OCI-LY1 (cell line): ENCODE results near the gene CLIP2.
"Not testable (repeated sequence)": the region's sequence is repeated elsewhere in the genome, so short reads cannot be mapped to it uniquely, and the experiment has no call there.

Experiments used
- H2AFZ ChIP-seq: fragments of 200-600 bp; sonication (generic), shearing (Covaris generic); 2 replicates; pipeline ENCODE4 v1.6.0; 2014; ENCODE audit warnings: antibody characterized with exemption, mild to moderate bottlenecking, low read length
- H3F3A ChIP-seq: fragments of 200-600 bp; sonication (generic), shearing (Covaris generic); 2 replicates; pipeline ENCODE4 v1.6.0; 2014; ENCODE audit warnings: mild to moderate bottlenecking, antibody characterized with exemption, low read length, moderate library complexity; ENCODE audit not compliant: insufficient read depth
- H3K27ac ChIP-seq: fragments of 200-600 bp; sonication (generic); 2 replicates; pipeline ENCODE4 v1.5.1; 2014; ENCODE audit warnings: low read length, mixed run types, mild to moderate bottlenecking, low read depth; ENCODE audit not compliant: poor library complexity, severe bottlenecking
- H3K27me3 ChIP-seq: fragments of 200-600 bp; sonication (generic); 2 replicates; pipeline ENCODE4 v1.6.0; 2014; ENCODE audit warnings: antibody characterized with exemption, mild to moderate bottlenecking, low read length, moderate library complexity; ENCODE audit not compliant: insufficient read depth
- H3K36me3 ChIP-seq: fragments of 200-600 bp; sonication (generic); 2 replicates; pipeline ENCODE4 v1.6.1; 2014; ENCODE audit warnings: mild to moderate bottlenecking, antibody characterized with exemption, low read length, moderate library complexity, mixed read lengths; ENCODE audit not compliant: insufficient read depth
- H3K4me1 ChIP-seq: fragments of 200-600 bp; sonication (generic); 2 replicates; pipeline ENCODE4 v1.5.1; 2014; ENCODE audit warnings: mild to moderate bottlenecking, low read length, moderate library complexity; ENCODE audit not compliant: insufficient read depth, severe bottlenecking
- H3K4me2 ChIP-seq: fragments of 200-600 bp; sonication (generic), shearing (Covaris generic); 2 replicates; pipeline ENCODE4 v1.6.1; 2014; ENCODE audit warnings: low read length
- H3K4me3 ChIP-seq: fragments of 200-600 bp; sonication (generic); 2 replicates; pipeline ENCODE4 v1.5.1; 2014; ENCODE audit warnings: low read length, low read depth, mild to moderate bottlenecking, mixed read lengths; ENCODE audit not compliant: poor library complexity, severe bottlenecking
- H3K79me2 ChIP-seq: fragments of 200-600 bp; shearing (Covaris generic); 2 replicates; pipeline ENCODE4 v1.6.1; 2016; ENCODE audit warnings: mixed run types, low read length, mixed read lengths; ENCODE audit not compliant: insufficient read depth
- H3K9ac ChIP-seq: fragments of 200-600 bp; sonication (generic), shearing (Covaris generic); 2 replicates; pipeline ENCODE4 v1.6.1; 2014; ENCODE audit warnings: mild to moderate bottlenecking, low read length, mixed read lengths
- H3K9me2 ChIP-seq: fragments of 200-600 bp; sonication (generic), shearing (Covaris generic); 2 replicates; pipeline ENCODE4 v1.6.1; 2014; ENCODE audit warnings: low read depth, mild to moderate bottlenecking, low read length, mixed read lengths
- H3K9me3 ChIP-seq: fragments of 200-600 bp; shearing (Covaris generic); 2 replicates; pipeline ENCODE4 v1.6.1; 2014; ENCODE audit warnings: low read length, mixed read lengths
- H4K20me1 ChIP-seq: fragments of 200-600 bp; sonication (generic), shearing (Covaris generic); 2 replicates; pipeline ENCODE4 v1.6.0; 2016; ENCODE audit warnings: mild to moderate bottlenecking, low read length; ENCODE audit not compliant: insufficient read depth
- EZH2 ChIP-seq: fragments of 200-600 bp; sonication (generic), shearing (Covaris generic); IDR thresholded peaks from 2 replicates; pipeline ENCODE4 v1.8.0; 2017; ENCODE audit warnings: borderline replicate concordance, mixed run types, mild to moderate bottlenecking, antibody characterized with exemption, low read length, moderate library complexity, mixed read lengths
- TF ChIP-seq, protein P1 (sequence below): fragments of 200-600 bp; sonication (generic), shearing (Covaris generic); IDR thresholded peaks from 2 replicates; pipeline ENCODE4 v1.5.1; 2017; ENCODE audit warnings: mild to moderate bottlenecking, antibody characterized with exemption, low read length, moderate library complexity, mixed read lengths

CLIP2 gene

DNA sequence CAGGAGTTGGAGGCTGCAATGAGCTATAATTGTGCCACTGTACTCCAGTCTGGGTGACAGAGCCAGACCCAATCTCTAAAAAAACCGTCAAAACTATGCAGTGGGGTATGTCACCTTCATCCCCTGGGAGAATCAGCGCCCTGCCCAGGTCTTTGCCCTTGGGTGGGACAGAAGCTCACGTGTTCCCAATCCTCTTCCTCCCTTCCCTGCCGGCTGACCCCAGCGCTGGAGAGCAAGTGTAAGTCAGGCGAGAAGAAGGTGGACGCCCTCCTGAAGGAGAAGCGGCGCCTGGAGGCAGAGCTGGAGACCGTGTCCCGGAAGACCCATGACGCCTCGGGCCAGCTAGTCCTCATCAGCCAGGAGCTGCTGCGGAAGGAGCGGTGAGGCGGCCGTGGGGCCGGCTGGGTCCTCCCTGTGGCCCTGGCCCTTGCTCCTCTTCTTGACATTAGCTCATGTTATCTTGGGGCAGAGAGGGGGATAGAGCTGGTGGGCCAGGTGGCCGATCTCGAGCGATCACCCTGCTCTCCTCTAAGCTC is 99.7 kb downstream of the CLIP2 start:
- Histone ChIP-seq H3K9ac (no peak overlapping the region), H3K9me2 (no peaks in the 10 kb centered on the region), H3K27me3 (no peaks in the 10 kb centered on the region), H3K4me3 (no peak overlapping the region), H3F3A (no peaks in the 10 kb centered on the region), H3K27ac (no peak overlapping the region), H3K4me1 (no peaks in the 10 kb centered on the region), H4K20me1 (no peaks in the 10 kb centered on the region), H2AFZ (no peak overlapping the region), H3K79me2 (no peaks in the 10 kb centered on the region), H3K36me3 (no peaks in the 10 kb centered on the region), H3K4me2 (no peak overlapping the region), H3K9me3 (no peaks in the 10 kb centered on the region)
- no peak for TF ChIP-seq EZH2
- TF ChIP-seq, protein P1, sequence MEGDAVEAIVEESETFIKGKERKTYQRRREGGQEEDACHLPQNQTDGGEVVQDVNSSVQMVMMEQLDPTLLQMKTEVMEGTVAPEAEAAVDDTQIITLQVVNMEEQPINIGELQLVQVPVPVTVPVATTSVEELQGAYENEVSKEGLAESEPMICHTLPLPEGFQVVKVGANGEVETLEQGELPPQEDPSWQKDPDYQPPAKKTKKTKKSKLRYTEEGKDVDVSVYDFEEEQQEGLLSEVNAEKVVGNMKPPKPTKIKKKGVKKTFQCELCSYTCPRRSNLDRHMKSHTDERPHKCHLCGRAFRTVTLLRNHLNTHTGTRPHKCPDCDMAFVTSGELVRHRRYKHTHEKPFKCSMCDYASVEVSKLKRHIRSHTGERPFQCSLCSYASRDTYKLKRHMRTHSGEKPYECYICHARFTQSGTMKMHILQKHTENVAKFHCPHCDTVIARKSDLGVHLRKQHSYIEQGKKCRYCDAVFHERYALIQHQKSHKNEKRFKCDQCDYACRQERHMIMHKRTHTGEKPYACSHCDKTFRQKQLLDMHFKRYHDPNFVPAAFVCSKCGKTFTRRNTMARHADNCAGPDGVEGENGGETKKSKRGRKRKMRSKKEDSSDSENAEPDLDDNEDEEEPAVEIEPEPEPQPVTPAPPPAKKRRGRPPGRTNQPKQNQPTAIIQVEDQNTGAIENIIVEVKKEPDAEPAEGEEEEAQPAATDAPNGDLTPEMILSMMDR: no peak

DNA sequence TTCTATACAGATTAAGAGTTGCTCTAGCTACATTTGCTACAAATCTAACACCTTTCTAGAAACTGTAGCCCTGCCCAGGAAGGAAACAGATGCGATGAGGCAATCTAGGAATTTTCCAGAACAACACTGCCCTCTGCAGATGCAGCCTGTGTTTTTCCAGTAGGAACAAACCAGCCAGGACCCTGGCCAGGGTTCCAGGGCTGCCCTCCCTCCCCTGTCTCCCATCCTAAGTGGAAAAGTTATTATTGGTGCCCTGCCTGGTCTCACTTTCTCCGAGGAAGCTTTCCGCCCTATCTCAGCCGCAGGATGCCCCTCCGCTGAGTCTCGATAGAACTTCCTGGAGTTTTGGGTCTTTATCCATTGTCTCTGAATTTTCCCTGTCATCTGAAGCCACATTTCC is 104.5 kb downstream of the CLIP2 start:
- H3K9me3 ChIP-seq, H3K9ac ChIP-seq, H4K20me1 ChIP-seq, H3K36me3 ChIP-seq, H3K4me3 ChIP-seq, H3K79me2 ChIP-seq, H3K27ac ChIP-seq, H3F3A ChIP-seq, H3K4me2 ChIP-seq, H2AFZ ChIP-seq, H3K27me3 ChIP-seq, H3K9me2 ChIP-seq, H3K4me1 ChIP-seq: not testable (repeated sequence)

DNA sequence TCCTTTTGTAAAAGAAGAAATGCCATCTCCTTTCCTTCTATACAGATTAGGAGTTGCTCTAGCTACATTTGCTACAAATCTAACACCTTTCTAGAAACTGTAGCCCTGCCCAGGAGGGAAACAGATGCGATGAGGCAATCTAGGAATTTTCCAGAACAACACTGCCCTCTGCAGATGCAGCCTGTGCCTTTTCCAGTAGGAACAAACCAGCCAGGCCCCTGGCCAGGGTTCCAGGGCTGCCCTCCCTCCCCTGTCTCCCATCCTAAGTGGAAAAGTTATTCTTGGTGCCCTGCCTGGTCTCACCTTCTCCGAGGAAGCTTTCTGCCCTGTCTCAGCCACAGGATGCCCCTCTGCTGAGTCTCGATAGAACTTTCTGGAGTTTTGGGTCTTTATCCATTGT is 105.4 kb downstream of the CLIP2 start:
- H3K27ac ChIP-seq: not testable (repeated sequence)

DNA sequence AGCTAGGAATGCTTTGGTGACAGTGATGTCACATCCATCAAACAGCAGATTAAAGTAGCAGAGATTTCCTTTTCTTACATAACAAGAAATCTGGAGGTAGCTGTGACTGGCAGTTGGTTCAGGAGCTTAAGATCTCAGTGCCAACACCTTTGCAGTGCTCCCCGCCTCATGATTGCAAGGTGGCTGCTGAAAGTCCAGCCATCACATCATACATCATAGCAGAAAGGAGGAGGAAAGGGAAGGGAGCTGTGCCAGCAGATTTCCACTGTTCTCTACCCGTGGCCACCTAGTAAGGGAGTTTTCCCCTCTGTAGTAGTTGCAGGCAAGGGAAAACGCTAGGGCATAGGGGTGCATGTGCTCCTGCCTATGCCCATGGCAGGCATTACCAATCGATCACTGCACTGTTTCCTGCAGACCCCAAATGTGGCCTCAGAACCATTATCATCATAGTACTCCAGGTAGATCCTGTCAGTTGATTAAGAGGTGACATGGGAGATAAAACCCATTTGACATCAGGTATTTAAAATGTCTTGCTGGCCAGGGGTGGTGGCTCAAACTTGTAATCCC is 106.6 kb downstream of the CLIP2 start:
- Histone ChIP-seq H2AFZ (no peak overlapping the region), H3K9me2 (no peaks in the 10 kb centered on the region), H3K36me3 (no peaks in the 10 kb centered on the region), H3K4me3 (no peak overlapping the region), H4K20me1 (no peaks in the 10 kb centered on the region), H3F3A (no peaks in the 10 kb centered on the region), H3K79me2 (no peaks in the 10 kb centered on the region), H3K27ac (no peak overlapping the region), H3K27me3 (no peaks in the 10 kb centered on the region; the same call in 1 of the 2 replicates), H3K9me3 (no peaks in the 10 kb centered on the region), H3K4me1 (no peaks in the 10 kb centered on the region), H3K4me2 (no peak overlapping the region), H3K9ac (no peak overlapping the region)
- TF ChIP-seq, protein P1: no peak
- no peak for TF ChIP-seq EZH2

More for the DNA sequence above, 105.4 kb downstream of the CLIP2 start:
- H3K9ac ChIP-seq, H2AFZ ChIP-seq, H3K4me3 ChIP-seq, H3K36me3 ChIP-seq, H3K4me1 ChIP-seq, H3K79me2 ChIP-seq, H3K9me2 ChIP-seq, H3K9me3 ChIP-seq, H3K4me2 ChIP-seq, H4K20me1 ChIP-seq, H3K27me3 ChIP-seq, H3F3A ChIP-seq: not testable (repeated sequence)
- TF ChIP-seq, protein P1: peak; percentile 13; the same call in 1 of the 2 replicates
